Stimulated activated CD8-positive, alpha-beta memory T cell treated with anti-CD3 and anti-CD28 coated beads, Interleukin-7, amount 100 ng/mL, for 24 hours (primary cell): Measurements from ENCODE around the gene CLUH.
A peak's percentile ranks its signal among the peaks of the same experiment; 100 is the strongest.

Source experiments
- DNase-seq: peaks from one replicate; pipeline ENCODE4 v3.0.0-alpha.2; 2020; ENCODE audit warnings: low read depth

The CLUH gene

GRCh38 chr17:2711608-2712299 is at the start of gene CLUH:
Gene CLUH, minus strand, starts transcription at chr17:2711764. Its CDS starts 103 bp downstream, at chr17:2711661.
- peak; percentile 95 for DNase-seq

GRCh38 chr17:2758870-2759269 is 47.3 kb upstream of the CLUH start:
- DNase-seq = no peak

- no peak for DNase-seq
Observed at GRCh38 chr17:2755891-2756724, 44.5 kb upstream of the CLUH start.

- no peak for DNase-seq
Observed at GRCh38 chr17:2751491-2751890, 39.9 kb upstream of the CLUH start.

GRCh38 chr17:2750721-2751120 is 39.2 kb upstream of the CLUH start:
- DNase-seq = no peak

- peak; percentile 49 for DNase-seq
Observed at GRCh38 chr17:2749784-2750181, 38.2 kb upstream of the CLUH start.

GRCh38 chr17:2749058-2749783 is 37.7 kb upstream of the CLUH start, which contains the start of gene CCDC92B:
Gene CCDC92B, minus strand, starts transcription at chr17:2749652. Its CDS starts 14,507 bp downstream, at chr17:2735145.
- DNase-seq = no peak

GRCh38 chr17:2745317-2746037 is 33.9 kb upstream of the CLUH start:
- no peak for DNase-seq

- no peak for DNase-seq
Observed at GRCh38 chr17:2737693-2738092, 26.1 kb upstream of the CLUH start.

- DNase-seq = no peak
Observed at GRCh38 chr17:2736956-2737355, 25.4 kb upstream of the CLUH start.

- DNase-seq = no peak
Observed at GRCh38 chr17:2735896-2736295, 24.3 kb upstream of the CLUH start.

- DNase-seq = no peak
Observed at GRCh38 chr17:2734939-2735338, 23.4 kb upstream of the CLUH start.

- no peak for DNase-seq
Observed at GRCh38 chr17:2731807-2732206, 20.2 kb upstream of the CLUH start.

- DNase-seq = no peak
Observed at GRCh38 chr17:2730764-2731353, 19.3 kb upstream of the CLUH start.

- no peak for DNase-seq
Observed at GRCh38 chr17:2724784-2725164, 13.2 kb upstream of the CLUH start.

GRCh38 chr17:2723997-2724783 is 12.6 kb upstream of the CLUH start:
- no peak for DNase-seq

- no peak for DNase-seq
Observed at GRCh38 chr17:2723505-2723996, 12.0 kb upstream of the CLUH start.

GRCh38 chr17:2722611-2723010 is 11.0 kb upstream of the CLUH start:
- no peak for DNase-seq

GRCh38 chr17:2721603-2722002 is 10.0 kb upstream of the CLUH start:
- no peak for DNase-seq

- no peak for DNase-seq
Observed at GRCh38 chr17:2719861-2720260, 8.3 kb upstream of the CLUH start.
